Activated T-cell treated with anti-CD3 and anti-CD28 coated beads for 24 hours (primary cell): ENCODE measurements around the gene LCOR.
"Not testable (repeated sequence)": the region's sequence is repeated elsewhere in the genome, so short reads cannot be mapped to it uniquely, and the experiment has no call there.

ENCODE experiments used
- DNase-seq: peaks from one replicate; pipeline ENCODE4 v3.0.0-alpha.2; 2020; ENCODE audit warnings: low read depth

LCOR gene

DNA sequence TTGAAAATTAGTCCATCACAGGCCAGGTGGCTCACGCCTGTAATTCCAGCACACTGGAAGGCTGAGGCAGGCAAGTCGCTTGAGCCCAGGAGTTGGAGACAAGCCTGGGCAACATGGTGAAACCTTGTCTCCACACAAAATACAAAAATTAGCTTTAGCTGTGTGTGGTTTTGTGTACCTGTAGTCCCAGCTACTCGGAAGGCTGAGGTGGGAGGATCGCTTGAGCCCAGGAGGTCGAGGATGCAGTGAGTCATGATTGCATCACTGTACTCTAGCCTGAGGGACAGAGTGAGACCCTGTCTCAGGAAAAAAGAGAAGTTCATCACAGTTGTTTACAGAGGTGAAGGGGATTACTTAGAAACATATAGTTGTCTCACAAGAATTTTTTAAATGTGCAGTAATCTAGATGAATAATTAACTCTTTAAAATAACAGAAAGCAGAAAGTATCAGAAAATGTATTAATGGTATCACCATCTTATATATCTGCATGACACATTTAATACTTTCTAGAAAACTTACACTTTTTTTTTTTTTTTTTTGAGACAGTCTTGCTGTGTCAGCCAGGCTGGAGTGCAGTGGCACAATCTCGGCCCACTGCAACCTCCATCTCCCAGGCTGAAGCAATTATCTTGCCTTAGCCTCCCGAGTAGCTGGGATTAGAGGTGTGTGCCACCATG lies 8.9 kb downstream of the LCOR start:
- no peak for DNase-seq

DNA sequence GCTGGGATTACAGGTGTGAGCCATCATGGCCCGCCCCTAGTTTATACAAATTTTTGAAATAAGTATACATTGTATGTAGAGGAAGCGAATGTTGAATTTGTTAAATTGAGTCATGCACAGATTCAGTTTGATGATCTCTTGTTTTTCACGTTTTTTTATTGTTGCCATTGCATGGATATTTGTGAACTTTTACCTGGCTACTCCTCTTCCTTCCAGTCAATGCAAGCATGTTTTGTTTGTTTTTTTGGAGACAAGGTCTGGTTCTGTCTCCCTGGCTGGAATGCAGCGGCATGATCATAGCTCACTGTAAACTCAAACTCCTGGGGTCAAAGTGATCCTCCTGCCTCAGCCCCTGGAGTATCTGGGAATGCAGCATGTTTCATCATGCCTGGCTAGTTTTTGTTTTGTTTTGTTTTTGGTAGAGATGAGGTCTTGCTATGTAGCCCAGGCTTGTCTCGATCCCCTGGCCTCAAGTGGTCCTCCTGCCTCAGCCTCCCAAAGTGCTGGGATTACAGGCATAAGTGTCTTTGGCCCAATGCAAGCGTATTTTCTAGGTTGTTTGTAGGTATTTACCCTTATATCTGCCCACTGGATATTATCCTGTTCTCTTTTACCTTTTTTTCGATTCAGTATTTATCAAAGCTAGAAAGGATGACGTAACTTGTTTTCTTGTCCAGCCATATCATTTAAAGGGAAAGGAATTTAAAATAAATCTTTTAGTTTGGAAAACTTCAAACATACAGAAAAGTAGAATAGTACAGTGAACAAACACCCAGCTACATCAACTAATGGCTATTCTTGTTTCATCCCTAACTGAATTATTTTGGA lies 11.0 kb downstream of the LCOR start:
- no peak for DNase-seq

DNA sequence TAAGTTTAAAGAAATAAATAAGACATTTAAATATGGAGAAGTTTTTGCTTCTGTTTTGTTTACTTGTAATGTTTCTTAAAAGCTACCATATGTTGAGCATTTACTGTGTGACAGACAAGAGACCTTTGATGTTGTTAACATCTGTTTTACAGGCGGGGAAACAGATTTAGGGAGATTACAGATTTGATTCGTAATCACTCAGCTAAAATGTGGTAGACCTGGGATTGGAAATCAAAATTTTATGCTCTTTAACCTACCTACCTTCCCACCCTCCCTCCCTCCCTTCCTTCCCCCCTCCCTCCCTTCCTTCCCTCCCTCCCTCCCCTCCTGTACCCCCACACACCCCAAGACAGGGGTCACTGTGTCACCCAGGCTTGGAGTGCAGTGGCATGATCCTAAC lies 11.7 kb downstream of the LCOR start:
- no peak for DNase-seq

DNA sequence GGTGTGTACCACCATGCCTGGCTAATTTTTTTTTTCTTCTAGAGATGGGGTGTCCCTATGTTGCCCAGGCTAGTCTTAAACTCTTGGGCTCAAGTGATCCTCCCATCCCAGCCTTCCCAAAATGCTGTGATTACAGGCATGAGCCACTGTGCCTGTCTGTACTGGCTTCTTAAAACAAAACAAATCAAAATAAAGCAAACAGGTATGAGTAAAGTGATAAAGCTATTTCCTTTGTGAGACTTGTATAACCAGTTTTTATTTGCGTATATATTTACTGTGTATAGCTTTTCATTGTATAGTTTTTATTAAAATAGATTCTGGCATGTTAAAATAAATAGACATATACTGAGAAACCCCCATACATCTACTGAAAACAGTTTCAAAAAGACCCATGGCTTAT lies 14.3 kb downstream of the LCOR start:
- no peak for DNase-seq

DNA sequence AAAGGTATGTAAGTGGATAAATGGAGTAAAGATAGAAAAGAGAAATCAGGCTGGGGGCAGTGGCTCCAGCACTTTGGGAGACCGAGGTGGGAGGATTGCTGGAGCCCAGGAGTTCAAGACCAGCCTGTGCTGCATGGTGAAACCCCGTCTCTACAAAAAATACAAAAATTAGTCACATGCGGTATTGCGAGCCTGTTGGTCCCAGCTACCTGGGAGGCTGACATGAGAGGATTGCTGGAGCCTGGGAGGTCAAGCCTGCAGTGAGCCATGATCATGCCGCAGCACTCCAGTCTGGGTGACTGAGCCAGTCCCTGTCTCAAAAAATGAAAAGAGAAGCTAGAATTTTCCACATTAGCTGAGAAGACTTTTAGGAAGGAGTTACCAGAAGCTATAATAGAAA lies 14.8 kb downstream of the LCOR start:
- no peak for DNase-seq

DNA sequence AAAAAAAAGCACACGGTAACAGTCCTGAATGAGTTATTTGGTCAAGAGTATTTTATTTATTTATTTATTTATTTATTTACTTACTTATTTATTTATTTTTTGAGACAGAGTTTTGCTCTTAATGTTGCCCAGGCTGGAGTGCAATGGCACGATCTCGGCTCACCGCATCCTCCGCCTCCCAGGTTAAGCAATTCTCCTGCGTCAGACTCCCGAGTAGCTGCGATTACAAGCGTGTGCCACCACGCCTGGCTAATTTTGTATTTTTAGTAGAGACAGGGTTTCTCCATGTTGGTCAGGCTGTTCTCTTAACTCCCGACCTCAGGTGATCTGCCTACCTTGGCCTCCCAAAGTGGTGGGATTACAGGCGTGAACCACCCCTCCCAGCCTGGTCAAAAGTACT lies 15.3 kb downstream of the LCOR start:
- DNase-seq, result not testable (repeated sequence)

DNA sequence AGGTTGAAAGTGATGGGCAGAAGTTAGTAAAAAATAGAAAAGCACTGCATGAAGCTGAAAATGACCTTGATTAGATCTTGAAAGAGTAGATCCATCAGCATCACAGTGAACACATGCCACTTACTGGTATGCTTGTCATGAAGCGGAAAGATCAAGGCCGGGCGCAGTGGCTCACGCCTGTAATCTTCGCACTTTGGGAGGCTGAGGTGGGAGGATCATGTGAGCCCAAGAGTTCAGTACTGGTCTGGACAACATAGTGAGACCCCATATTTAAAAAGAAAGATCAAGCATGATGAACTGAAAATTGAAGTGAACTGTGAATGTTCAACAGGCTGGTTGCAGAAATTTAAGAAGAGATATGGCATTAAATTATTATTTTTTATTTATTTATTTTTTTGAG lies 18.0 kb downstream of the LCOR start:
- DNase-seq, result no peak

DNA sequence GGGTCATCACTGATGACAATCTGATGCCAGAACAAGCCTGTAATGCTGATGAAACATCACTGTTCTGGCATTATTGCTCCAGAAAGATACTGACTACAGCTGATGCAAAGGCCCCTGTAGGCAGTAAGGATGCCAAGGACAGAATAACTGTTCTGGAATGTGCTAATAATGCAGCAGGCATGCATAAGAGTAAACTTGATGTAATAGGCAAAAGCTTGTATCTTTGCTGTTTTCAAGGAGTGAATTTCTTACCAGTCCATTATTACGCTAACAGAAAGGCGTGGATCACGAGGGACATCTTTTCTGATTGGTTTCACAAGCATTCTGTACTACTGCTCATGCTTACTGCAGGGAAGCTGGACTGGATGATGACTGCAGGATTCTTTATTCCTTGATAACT lies 18.7 kb downstream of the LCOR start:
- no peak for DNase-seq

DNA sequence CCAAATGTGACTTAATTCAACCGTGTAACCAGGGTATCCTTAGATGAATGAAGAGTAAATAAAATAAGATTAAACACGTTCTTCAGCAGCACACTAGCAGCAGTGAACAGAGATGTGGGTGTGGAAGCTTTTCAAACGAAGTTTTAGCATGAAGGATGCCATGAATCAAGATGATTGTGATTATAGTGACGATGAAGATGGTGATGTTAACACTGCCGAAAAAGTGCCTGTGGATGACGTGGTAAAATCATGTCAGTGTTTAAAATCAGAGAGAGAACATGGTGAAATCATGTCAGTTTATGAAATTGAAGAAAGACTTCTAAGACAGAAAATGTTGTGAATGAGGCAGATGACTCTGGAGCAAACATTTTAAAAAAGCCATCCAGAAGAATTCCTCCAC lies 19.2 kb downstream of the LCOR start:
- DNase-seq, result no peak

DNA sequence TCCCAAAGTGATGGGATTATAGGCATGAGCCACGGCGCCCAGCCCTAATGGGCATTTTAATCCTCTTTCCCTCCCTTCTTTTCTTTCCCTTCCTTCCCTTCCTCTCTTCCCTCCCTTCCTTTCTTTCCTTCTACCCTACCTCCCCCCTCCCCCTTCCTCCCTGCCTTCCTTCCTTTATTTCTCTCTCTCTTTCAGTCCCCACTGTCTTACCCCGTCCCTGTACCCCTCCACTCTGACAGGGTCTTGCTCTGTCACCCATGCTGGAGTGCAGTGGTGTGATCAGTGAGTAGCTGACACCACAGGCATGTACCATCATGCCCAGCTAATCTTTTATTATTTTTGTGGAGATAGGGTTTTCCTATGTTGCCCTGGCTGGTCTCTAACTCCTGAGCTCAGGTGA lies 24.2 kb downstream of the LCOR start:
- DNase-seq, result no peak

DNA sequence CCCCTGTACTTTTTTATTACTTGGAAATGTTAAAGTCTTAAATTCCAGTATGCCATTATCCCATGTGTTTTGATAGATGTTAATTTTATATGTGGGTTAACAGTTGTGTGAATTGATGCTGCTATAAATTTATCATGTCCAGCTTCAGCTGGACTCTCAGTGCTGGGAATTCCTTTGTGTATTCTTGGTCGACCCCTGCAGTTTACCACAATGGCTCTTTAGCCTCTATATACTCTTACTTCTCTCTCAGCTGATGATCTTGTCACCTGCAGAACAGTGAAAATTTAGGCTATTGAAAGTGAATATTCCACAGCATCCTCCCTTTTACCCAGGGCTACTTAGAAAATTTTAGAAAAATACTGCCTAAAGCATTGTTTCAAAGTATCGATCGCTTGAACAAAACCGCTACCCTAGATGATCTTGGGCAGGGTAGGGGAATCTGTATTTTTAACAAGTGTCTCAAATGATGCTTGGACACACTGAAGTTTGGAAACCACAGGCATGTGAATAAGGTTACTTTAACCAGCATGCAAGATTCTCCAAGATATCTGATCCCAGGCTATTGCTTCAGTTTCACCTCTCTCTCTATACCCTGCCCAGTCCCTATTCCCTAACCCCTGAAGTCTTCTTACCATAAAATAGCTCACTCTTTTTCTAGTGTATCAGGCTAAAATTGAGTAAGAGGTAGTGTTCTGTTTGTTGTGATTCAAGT lies 25.4 kb downstream of the LCOR start:
- no peak for DNase-seq

DNA sequence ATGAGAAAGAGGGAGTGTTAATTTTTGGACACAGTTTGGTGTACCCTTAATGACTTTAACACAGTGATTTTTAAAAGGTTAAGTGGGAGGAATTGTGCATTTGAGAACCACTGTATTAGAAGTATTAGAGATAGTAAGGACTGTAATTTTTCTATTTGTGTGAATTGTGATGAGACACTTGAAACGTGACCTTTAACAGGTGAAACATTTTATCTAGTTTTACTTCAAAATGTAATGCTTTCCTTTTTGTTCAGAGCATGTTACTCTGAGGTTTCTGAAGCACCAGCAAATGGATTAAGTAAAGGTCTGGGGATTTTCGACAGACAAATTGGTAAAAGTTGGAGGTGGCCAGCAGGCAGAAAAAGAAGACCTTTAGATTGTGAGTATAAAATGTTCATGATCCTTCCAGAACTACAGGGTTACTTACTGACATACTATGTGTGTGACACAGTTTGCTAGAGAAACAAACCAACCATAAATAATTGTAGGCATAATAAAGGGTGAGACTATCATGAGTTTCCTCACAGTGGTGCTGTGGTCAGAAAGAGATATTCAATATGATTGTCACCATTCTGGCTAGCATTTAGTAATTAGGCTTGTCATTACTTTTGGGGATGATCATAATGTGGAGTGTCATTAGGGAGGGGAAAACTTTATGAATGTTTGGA lies 26.1 kb downstream of the LCOR start:
- no peak for DNase-seq

DNA sequence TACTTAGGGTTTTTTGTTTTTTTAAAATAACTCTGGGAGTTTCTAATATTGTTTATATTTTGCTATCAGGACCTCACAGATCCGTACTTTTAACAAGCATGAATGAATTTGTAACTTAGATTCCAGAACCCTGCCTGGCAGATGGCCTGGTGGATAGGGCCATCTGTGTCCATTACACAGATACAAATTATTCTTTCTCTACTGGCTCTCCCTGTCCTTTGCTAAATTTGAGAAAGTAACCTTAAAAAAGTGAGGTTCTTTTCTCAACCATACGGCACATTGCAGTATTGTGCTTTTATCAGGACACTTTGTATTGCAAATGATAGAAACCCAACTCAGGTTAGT lies 26.6 kb downstream of the LCOR start:
- DNase-seq, result no peak

DNA sequence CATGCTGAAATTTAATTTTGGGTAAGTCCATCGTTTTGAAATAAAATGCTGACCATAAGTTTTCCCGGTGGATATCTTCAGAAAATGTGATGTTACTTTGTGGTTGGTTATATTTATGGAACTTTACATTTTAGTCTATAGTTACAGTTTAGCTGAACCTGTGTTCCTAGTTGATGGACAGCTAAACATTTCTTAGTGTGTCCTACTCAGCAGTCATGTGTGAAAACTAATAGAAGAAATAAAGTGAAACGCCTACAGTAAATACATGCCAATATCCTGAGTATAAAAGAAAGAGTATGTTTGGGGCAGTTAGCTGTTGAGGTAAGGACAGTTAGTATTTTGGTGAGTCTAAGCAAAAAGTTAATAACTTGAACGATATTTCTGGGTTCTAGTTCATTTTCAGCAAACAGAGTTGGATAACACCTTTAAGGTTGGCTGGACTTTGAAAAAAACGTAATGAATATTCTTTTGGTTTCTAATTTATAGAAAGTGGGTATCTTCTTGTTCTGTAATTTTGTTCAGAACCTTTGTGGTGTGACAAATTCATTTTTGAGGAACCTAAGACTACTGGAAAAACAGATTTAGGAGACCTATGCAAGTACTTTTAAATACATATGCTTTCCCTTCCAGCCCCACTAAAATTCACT lies 28.7 kb downstream of the LCOR start:
- DNase-seq, result no peak

DNA sequence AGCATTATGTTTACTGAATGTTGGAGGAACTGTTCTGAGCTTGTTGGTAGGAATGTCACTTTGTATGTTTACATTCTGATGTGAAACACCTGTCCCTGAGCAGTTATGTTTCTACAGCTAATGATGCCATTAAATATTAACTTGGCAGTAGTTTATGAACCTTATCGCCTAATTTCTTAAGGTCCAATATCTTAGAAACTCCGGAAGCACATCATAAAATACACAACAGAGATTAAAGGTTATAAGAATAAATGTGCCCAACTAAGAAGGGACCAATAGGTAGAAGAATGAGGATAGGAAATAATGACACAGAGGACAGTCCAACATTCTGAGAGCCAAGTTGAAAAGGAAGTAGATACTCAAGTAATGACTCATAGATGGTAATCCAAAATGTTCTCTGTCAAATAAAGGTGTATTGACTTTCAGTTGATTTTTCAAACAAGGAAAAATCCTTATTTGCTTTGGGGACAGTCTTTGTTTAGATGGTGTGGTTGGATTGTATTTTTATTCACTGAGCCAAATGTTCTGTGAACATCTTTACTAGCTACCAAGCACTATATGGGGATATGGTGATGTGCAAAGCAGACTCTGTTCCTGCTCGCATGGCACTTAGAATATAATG lies 31.9 kb downstream of the LCOR start:
- no peak for DNase-seq

DNA sequence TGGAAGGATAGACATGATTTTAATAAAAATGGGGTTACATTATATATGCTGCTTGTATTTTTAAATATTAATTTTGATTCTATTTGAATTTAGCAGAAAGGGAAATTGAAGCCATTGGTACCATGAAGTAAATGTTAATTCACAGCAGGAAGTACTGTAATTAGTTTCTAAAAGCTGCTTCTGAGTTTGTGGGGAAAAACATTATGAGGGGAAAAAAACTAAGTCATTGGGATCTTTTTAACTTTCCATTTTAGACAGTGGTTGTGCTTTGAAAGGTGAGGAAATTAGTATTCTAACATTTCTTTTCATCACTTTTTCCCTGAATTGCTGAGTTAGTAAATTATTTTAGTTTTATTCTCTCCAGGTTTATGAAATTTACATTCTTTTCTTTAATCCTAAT lies 41.0 kb downstream of the LCOR start:
- DNase-seq, result no peak

DNA sequence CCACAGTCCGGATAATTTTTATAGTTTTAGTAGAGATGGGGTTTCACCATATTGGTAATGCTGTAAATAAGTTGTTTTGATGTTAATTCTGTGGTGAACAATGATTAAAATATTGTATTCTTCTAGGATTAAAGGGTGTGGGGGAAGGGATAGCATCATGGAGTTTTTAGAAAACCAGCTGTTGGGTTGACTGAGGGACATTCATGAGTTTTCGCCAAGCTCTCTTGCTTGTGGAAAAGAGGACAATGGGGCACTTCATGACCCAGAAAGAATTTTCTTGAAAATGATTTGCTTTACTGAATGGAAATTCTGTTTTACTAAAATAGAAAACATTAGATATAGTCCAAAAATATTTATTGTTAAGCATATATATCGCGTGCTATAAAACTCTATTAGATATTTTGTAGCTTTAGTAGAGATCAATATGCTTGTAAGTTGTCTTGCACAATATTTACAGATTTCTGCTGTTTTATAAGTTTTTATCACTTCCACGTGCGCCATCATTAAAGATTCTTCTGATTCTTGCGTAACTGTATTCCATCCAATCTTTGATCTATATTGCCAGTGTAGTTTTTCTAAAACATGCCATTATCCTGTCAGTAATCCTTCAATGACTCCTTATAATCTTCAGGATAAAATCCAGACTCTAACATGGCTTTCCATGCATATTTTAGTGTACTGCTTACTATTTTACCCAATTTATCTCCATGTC lies 41.8 kb downstream of the LCOR start:
- DNase-seq, result no peak

DNA sequence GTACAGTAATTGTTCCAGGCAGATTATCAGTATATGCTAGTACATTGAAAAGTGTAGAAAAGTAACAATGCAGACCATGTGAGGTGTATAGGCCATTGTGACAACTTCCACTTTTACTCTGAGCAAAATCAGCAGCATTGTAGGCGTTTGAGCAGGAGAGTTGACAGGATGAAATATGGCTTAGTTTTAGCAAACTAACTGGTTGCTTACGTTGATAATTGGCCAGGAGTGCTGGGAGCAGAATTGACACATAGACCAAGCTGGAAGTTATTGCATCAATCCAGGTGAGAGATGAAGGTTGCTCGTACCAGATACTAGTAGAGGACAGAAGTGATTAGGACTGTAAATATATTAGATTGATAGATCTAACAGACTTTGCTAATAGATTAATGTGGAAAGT lies 46.0 kb downstream of the LCOR start:
- DNase-seq, result no peak

DNA sequence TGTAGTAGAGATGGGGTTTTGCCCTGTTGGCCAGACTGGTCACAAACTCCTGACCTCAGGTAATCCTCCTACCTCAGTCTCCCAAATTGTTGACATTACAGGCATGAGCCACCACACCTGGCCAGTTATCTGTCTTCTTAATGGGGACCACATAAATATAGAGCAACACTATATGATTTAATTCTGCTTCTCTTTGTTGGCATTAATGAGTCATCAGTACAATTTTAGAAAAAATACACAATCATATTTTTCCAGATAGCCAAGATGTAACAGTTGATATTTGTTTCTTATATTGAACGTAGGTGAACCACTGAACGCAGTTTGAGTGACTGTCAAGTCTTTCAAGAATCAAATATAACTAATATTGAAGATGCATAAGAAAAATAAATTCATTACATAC lies 48.5 kb downstream of the LCOR start:
- no peak for DNase-seq

DNA sequence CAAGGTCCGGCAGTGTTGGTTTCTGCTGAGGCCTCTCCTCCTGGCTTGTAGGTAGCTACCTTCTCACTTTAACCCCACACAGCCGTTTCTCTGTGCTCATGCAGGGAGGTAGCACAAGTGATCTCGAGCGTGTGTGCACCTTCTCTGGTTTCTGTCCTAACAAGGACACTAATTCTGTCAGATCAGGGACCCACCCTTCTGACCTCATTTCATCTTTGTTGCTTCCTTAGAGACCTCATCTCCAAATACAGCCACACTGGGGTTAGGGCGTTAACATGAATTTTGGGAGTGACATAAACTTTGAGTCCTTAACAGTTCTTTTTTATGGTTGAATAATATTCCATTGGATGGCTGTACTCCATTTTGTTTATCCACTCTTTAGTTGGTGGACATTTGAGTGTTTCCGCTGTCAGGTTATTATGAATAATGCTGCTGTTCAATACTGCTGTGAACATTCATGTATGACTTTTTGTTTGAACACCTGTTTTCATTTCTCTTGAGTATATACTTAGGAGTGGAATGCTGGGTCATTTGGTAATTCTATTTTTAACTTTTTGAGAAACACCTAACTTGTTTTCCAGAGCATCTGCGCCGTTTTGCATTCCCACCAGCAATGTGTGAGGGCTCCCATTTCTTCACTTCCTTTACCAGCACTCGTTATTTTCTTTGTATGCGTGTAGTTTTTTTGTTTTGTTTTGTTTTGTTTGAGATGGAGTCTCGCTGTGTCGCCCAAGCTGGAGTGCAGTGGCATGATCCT lies 57.5 kb downstream of the LCOR start:
- DNase-seq, result no peak

DNA sequence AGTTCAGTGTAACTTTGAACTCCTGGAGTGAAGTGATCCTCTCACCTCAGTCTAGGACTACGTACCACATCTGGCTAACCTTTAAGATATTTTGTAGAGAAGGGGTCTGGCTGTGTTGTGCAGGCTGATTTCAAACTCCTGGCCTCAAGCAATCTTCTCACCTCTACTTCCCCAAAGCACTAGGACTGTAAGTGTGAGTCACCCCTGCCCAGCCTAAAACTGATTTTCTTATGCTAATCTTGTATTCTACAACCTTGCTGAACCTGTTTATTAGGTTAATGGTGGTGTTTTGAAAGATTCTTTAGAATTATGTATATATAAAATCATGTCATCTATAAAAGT lies 58.0 kb downstream of the LCOR start:
- DNase-seq, result no peak
